ENCODE data around the gene MMP23B. TPM values are rescaled to one million over a fixed set of nuclear protein-coding genes. Genes with fewer than 3 reads are reported as not detected.
A peak's percentile ranks its signal among the peaks of the same experiment; 100 is the strongest.

Gene MMP23B
- total RNA-seq, 1 donor from 2014 or later, result 8.5 TPM

DNA sequence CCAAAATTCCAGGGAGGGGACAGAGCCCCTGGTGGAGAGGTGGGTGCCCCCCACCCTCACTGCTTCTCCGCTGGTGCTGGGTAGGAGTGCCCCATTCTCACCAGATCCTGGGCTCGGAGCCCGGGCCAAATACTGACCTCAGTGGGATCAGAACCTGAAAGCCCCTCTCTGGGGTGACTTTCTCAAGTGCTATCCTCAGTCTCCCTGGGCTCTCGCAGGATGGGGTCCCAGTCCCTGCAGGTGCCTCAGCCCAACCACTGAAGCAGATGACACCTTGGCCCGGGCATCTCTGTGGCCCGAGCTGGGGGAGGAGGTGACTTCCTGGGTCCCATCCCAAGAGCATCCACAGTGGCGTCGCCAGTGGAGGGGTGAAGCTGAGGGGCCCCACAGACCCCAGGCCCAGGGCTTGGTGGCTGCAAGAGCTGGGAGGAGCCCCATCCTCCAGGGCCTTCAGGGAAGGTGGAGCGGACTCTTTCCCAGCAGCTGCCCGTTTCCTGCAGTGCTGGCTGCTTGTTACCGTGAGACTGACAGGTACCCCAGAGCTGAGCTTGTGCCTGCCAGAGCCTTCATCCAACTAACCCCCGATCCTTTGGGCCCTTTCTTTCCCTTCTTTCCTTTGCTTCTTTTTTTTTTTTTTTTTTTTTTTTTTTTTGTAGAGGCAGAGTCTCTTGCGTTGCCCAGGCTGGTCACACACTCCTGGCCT, 28.2 kb upstream of the MMP23B start:
- peaks cover 2% of the 10 kb centered on the region for H3K4me1 Mint-ChIP-seq (ENCODE audit: unreplicated experiment)
- TF ChIP-seq, protein P1, sequence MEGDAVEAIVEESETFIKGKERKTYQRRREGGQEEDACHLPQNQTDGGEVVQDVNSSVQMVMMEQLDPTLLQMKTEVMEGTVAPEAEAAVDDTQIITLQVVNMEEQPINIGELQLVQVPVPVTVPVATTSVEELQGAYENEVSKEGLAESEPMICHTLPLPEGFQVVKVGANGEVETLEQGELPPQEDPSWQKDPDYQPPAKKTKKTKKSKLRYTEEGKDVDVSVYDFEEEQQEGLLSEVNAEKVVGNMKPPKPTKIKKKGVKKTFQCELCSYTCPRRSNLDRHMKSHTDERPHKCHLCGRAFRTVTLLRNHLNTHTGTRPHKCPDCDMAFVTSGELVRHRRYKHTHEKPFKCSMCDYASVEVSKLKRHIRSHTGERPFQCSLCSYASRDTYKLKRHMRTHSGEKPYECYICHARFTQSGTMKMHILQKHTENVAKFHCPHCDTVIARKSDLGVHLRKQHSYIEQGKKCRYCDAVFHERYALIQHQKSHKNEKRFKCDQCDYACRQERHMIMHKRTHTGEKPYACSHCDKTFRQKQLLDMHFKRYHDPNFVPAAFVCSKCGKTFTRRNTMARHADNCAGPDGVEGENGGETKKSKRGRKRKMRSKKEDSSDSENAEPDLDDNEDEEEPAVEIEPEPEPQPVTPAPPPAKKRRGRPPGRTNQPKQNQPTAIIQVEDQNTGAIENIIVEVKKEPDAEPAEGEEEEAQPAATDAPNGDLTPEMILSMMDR (IDR thresholded peaks at IDR 0.05), result no peak
- H3K27ac Mint-ChIP-seq (ENCODE audit: unreplicated experiment), result no peak overlapping the region
- H3K36me3 Mint-ChIP-seq (ENCODE audit: unreplicated experiment), result no peaks in the 10 kb centered on the region
- H3K27me3 Mint-ChIP-seq (ENCODE audit: unreplicated experiment), result no peaks in the 10 kb centered on the region
- no peaks in the 10 kb centered on the region for H3K9me3 Mint-ChIP-seq (ENCODE audit: unreplicated experiment)
- no peak for DNase-seq (ENCODE audit: extremely low spot score, unreplicated experiment)
- no peak overlapping the region for H3K4me3 Mint-ChIP-seq (ENCODE audit: unreplicated experiment)

DNA sequence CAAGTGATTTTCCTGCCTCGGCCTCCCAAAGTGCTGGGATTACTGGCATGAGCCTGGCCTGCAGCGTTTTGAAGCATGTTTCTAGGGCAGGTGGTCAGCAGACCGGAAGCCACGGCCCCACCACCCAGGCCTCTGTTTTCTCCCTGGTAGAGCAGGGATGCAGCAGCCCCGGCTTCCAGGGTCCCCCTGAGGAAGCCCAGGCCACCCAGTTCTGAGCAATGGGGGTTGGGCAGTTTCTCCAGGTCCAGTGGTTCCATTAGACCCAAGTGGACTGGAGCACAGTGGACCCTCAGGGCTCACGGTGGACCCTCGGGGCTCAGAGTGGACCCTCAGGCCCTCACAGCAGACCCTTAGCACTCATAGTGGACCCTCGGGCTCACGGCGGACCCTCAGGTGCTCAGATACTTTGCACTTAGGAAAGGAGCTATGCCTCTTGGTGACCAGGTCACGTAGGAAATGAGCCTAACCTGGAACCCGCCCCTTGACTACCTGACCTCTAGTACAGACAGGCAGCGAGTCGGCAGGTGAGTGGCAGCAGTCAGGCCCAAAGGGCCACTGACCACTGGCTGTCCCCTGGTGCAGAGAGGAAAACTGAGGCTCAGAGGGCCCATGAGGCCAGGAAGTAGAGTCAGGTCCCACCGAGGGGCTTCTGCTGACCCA, 27.5 kb upstream of the MMP23B start:
- DNase-seq (ENCODE audit: extremely low spot score, unreplicated experiment), result peak; percentile 80
- H3K27ac Mint-ChIP-seq (ENCODE audit: unreplicated experiment), result no peak overlapping the region
- TF ChIP-seq, protein P1 (IDR thresholded peaks at IDR 0.05), result no peak
- H3K27me3 Mint-ChIP-seq (ENCODE audit: unreplicated experiment), result no peaks in the 10 kb centered on the region
- H3K9me3 Mint-ChIP-seq (ENCODE audit: unreplicated experiment), result no peaks in the 10 kb centered on the region
- H3K4me3 Mint-ChIP-seq (ENCODE audit: unreplicated experiment), result no peak overlapping the region
- no peaks in the 10 kb centered on the region for H3K36me3 Mint-ChIP-seq (ENCODE audit: unreplicated experiment)
- no peaks in the 10 kb centered on the region for H3K4me1 Mint-ChIP-seq (ENCODE audit: unreplicated experiment)

DNA sequence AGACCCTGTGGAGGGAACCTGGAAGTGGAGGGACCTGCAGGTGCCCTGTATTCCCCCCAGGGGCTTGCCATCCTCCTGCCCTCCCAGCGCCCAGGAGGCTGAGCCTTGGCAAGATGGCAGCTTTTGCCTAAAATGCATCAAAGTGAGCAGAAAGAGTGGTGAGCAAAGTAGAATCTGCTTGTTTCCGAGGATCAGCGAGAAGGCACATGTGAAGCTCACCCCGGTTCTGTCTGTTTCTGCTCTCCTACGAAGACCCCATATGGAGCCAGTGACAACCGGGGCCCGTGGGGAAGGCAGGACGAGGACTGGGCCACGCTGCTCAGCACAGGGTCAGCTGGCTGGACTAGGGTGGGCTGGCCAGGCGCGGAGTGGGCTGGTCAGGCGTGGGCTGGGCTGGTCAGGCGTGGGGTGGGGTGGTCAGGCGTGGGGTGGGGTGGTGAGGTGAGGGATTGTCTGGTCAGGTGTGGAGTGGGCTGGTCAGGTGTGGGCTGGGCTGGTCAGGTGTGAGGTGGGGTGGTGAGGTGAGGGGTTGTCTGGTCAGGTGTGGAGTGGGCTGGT, 26.9 kb upstream of the MMP23B start:
- Mint-ChIP-seq H3K9me3 (ENCODE audit: unreplicated experiment) (no peaks in the 10 kb centered on the region), H3K36me3 (ENCODE audit: unreplicated experiment) (no peaks in the 10 kb centered on the region), H3K4me3 (ENCODE audit: unreplicated experiment) (no peak overlapping the region), H3K27ac (ENCODE audit: unreplicated experiment) (no peak overlapping the region), H3K27me3 (ENCODE audit: unreplicated experiment) (no peaks in the 10 kb centered on the region), H3K4me1 (ENCODE audit: unreplicated experiment) (no peaks in the 10 kb centered on the region)
- TF ChIP-seq, protein P1 (IDR thresholded peaks at IDR 0.05), result no peak
- DNase-seq (ENCODE audit: extremely low spot score, unreplicated experiment), result no peak

GRCh38 chr1:1605724-1606123, 26.2 kb upstream of the MMP23B start:
- TF ChIP-seq, protein P1 (IDR thresholded peaks at IDR 0.05), result no peak
- no peak overlapping the region for H3K4me3 Mint-ChIP-seq (ENCODE audit: unreplicated experiment)
- H3K4me1 Mint-ChIP-seq (ENCODE audit: unreplicated experiment), result no peaks in the 10 kb centered on the region
- H3K27me3 Mint-ChIP-seq (ENCODE audit: unreplicated experiment), result no peaks in the 10 kb centered on the region
- H3K9me3 Mint-ChIP-seq (ENCODE audit: unreplicated experiment), result no peaks in the 10 kb centered on the region
- H3K27ac Mint-ChIP-seq (ENCODE audit: unreplicated experiment), result no peak overlapping the region
- no peaks in the 10 kb centered on the region for H3K36me3 Mint-ChIP-seq (ENCODE audit: unreplicated experiment)
- no peak for DNase-seq (ENCODE audit: extremely low spot score, unreplicated experiment)

- no peak for DNase-seq (ENCODE audit: extremely low spot score, unreplicated experiment)
- Mint-ChIP-seq H3K9me3 (ENCODE audit: unreplicated experiment) (no peaks in the 10 kb centered on the region), H3K4me3 (ENCODE audit: unreplicated experiment) (no peak overlapping the region), H3K36me3 (ENCODE audit: unreplicated experiment) (no peaks in the 10 kb centered on the region), H3K4me1 (ENCODE audit: unreplicated experiment) (no peaks in the 10 kb centered on the region), H3K27me3 (ENCODE audit: unreplicated experiment) (no peaks in the 10 kb centered on the region), H3K27ac (ENCODE audit: unreplicated experiment) (no peak overlapping the region)
- TF ChIP-seq, protein P1 (IDR thresholded peaks at IDR 0.05), result no peak
Measured at GRCh38 chr1:1606232-1606631, 25.7 kb upstream of the MMP23B start.

All from osteocyte (in vitro differentiated cells).